Stimulated activated CD4-positive, alpha-beta T cell treated with anti-CD3 and anti-CD28 coated beads, Interleukin-2, amount 100 ng/mL, for 4 hours (primary cell): ENCODE measurements around the gene PRXL2C.
"Not testable (repeated sequence)": the region's sequence is repeated elsewhere in the genome, so short reads cannot be mapped to it uniquely, and the experiment has no call there.

Experiments used
- DNase-seq: peaks from one replicate; pipeline ENCODE4 v3.0.0-alpha.2; 2020; ENCODE audit warnings: low read depth

PRXL2C gene

DNA sequence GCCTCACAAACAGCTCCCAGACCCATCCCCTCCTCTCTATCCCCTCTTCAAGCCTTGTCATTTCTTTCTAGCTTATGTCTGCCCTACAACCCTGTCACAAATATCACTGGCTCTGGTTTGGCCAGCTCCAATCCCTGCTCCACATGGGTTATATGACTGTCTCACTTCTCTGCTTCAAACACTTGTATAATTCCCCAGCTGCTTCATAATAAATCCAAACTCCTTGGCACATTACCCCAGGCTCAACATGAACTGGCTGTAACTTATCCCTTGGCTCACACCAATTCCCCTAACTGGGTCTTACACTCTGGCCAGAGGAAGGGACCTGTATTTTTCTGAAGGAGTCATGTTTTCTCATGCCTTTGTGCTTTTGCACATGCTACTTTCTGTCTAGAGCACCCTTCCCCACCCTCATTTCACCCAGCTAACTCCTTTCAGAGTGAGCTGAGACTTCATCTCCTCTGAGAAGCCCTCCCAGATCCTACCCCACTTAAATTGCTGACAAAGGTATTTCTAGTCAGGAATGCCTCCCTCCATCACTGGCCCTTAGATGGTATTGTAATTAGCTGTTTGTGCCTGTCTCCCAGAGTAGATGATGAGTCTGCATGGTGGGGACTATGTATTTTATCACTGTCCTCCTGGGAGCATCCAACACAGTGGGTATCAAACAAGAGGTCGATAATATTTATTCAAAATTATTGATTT is 5.3 kb downstream of the PRXL2C start:
- DNase-seq: no peak

DNA sequence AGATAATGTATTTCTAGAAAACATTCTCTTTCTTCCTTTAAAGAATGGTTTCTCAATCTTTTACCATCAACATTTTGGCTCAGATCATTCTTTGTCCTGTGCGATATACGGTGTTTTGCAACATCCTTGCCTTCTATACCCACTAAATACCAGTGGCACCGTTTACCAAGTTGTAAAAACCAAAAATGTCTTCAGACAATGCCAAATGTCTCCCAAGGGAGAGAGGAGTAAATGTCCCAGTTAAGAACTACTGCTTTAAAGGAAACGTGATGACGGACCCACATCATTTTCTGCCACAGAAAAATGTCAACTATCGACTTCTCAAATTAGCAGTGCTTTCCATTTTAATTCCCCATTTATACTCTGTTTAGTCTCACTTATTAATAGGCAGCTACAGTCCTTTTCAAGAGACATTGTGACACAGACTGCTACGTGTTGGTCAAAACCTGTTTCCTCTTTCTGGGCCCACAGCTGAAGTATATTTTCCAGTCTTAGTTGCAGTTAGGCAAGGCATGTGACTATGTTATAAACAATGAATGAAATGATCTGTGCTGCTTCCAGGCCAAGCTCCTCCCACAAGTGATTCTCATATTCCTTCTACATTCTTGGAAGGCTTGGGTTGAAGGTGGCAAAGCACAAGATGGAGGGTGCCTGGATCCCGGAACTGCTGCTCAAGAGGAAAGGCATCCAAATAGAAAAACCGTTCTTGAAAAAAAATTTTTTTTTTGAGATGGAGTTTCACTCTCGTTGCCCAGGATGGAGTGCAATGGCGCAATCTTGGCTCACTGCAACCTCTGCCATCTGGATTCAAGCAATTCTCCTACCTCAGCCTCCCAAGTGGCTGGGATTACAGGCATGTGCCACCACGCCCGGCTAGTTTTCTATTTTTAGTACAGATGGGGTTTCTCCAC is 8.8 kb downstream of the PRXL2C start:
- DNase-seq: no peak

DNA sequence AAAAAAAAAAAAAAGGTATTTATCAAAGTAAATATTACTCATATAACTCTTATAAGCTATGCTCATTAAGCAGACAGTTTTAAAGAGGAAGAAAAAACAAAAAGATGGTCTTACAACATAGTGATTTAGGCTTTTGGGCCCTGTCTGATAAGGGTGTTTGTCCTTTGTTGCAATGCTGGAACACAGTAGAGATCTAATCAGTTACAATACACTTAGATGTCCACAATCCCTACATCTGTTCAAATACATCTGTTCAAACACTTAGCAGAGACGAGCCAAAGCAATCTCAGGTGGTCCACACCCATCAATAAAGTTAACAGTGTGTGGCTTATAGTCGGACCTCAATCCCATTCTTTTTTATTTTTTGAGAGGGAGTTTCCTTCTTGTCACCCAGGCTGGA is 11.0 kb downstream of the PRXL2C start:
- no peak for DNase-seq

DNA sequence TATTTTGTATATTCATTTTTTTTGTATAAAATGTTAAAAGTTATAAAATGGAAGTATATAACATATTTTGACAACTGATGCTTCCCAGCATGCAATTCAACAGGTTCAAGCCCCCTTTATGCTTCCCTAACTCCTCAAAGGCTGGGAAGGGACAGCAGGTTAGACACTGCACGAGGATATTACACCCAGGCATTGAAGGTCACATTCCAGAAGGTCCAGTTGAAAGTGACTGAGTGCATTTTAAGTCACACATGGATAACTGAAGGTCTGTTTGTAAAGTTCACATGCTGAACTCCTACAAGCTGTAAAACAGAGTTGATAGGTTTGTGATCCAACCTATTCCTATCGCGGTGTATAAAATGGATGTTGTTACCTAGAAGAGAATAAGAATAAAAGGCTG is 13.6 kb downstream of the PRXL2C start:
- DNase-seq: no peak

DNA sequence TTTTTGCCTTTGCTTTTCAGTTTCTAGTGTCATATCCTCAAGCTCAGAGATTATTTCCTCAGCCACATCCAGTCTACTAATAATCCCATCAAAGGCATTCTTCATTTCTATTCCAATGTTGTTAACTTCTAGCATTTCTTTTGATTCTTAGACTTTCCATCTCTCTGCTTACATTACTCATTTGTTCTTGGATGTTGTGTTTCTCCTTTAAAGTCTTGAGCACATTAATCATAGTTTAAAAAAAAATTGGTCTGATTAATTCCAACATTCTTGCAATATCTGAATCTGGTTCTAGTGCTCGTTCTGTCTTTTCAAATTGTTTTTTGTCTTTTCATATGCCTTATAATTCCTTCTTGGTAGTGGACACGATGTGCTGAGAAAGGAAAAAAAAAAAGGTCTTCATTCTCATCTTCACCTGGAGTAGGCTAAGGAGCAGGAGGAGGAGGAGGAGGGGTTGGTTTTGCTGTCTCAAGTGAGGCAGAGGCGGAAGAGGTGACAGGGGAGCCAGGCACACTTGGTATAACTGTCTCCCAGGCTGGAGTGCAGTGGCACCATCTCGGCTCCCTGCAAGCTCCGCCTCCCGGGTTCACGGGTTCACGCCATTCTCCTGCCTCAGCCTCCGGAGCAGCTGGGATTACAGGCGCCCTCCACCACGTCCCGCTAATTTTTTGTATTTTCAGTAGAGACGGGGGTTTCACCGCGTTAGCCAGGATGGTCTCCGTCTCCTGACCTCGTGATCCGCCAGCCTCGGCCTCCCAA is 16.3 kb downstream of the PRXL2C start:
- no peak for DNase-seq

DNA sequence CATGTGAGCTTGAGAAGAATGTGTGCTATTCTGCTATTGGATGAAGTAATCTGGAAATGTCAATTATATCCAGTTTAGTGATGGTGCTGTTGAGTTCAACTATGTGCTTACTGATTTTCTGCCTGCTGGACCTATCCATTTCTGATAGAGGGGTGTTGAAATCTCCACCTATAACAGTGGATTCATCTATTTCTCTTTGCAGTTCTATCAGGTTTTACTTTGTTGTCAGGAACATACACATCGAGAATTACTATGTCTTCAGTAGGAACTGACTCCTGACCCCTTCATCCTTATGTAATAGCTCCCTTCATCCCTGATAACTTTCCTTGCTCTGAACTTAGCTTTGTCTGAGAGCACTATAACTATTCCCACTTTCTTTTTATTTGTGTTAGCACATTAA is 18.7 kb downstream of the PRXL2C start:
- DNase-seq: no peak

DNA sequence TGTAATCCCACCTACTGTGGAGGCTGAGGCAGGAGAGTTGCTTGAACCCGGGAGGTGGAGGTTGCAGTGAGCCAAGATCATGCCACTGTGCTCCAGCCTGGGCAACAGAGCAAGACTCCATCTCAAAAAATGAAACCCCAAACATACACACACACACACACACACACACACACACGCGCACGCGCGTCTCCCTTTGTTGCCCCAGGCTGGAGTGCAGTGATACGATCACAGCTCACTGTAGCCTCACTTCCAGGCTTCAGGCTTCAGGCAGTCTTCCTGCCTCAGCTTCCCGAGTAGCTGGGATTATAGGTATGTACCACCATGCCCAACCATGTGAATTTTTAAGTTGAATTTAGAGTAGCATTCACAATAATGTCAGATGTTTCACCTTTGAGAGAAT is 21.5 kb downstream of the PRXL2C start:
- not testable (repeated sequence) for DNase-seq

DNA sequence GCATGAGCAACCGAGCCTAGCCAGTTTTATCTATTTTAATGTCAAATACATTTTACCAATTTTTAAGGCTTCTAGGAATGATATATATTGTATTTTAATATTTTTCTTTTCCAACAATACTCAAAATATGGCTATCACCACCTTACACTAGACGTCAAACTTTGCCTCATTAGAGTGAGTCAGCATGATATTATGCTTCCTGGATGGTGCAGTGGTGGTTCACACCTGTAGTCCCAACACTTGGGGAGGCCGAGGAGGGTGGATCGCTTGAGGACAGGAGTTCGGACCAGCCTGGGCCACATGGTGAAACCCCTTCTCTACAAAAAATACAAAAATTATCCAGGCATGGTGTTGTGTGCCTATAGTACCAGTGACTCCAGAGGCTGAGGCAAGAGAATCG is 28.2 kb downstream of the PRXL2C start:
- DNase-seq: no peak

DNA sequence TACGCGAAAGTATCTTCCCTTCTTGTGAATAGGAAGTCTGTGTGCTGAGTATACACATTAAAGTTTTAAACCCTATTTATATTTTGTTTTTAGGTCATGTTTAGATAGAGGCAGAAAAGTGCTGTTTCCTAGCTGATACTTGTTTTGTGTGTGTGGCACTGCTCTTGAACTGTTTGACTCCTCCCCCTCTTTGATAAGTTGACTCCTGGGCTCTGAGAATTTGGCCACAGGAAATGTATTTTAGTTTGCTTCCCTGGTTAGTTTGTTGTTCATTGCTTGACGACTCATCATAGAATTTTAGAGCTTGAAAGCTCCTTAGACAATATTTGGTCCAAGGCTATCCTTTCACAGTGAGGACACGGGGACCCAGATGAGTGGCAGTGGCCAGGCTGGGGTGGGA is 33.5 kb downstream of the PRXL2C start:
- no peak for DNase-seq

DNA sequence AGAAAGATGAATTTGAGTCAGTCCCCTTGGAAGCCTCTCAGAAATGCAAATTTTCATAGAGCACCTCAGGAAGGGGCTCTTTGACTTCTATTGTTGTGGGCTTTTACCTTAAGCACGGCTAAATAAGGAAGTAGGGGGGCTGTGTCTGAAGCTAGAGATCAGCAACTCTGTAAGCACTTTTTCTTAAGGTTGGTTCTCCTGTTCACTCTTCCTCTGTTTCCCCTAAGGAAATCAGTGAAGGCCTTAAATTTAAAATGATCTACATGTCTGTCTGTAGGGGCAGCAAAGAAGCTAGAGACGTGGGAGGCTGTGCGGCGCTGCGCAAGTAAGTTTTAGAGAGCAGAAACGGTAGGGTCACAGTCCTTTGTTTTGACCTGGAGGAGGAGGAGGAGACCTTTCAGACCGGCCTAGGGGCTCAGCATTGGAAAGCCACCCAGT is 34.3 kb downstream of the PRXL2C start:
- DNase-seq: no peak

DNA sequence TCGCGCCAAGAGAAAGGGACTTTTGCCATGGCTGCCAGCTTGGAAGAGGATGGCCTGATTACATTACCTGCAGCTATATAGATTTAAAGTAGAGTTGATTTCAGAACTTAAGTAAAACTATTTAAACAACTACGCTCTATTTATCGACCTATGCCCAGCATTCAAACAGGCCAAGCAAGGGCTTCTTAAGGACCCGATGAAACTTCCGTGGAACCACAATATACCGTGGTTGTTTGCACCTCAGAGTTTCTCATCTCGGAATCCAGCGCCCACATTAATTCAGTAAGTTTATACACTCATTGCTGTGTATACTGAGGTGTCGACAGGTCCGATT is 35.0 kb downstream of the PRXL2C start:
- DNase-seq: no peak

DNA sequence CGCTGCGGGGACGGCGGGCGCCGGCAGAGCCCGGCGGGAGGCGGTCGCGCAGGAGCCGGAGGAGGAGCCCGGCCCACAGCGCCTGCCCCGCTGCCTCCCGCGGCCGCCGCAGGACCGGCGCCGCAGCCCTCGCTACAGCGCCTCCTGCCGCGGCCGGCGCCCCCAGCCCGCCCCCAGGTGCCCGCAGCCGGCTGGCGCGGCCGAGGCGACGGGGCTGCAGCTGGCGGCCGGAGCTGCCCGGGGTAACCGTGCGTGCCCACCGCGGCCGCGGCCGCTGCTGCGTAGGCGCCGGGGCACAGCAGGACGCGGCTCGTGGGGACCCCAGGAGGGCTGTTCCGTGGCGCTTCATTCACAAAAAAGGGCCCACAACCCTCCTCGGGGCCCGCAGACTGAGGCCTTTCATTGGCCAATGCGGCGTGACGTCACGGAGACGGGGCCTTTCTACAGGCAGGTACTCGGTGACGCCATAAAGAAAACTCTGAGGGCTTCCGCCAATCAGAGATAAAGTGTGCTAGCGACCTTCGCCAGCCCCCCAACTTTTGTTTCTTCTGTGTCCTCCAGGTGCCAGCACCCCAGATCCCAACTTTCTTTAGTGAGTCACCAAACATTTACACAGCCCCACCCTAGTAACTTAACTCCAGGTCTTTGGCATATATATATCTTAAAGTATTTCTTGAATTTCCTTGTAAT is 35.5 kb downstream of the PRXL2C start, which contains the start of gene CDC14B:
Gene CDC14B, minus strand, starts transcription at position 353 of the 690 bp plus-strand sequence. CDS start 465 bp downstream, outside the sequence.
- DNase-seq: peak; percentile 76

DNA sequence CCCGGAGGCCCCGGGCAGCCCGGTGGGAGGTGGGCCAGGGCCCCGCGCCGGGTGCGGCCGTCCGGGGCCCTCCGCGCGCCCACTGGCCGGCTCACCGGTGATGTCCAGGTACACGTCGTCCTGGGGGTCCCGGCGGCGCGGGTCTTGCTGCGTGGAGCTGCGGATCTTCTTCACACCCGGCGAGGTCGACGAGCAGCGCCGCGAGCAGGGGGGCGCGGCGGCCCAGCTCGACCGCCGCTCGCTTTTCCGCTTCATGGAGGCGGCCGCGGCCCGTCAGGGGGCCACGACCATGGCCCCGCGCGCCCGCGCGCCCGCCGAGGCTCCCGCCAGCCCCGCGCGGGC is 36.0 kb downstream of the PRXL2C start:
- no peak for DNase-seq

DNA sequence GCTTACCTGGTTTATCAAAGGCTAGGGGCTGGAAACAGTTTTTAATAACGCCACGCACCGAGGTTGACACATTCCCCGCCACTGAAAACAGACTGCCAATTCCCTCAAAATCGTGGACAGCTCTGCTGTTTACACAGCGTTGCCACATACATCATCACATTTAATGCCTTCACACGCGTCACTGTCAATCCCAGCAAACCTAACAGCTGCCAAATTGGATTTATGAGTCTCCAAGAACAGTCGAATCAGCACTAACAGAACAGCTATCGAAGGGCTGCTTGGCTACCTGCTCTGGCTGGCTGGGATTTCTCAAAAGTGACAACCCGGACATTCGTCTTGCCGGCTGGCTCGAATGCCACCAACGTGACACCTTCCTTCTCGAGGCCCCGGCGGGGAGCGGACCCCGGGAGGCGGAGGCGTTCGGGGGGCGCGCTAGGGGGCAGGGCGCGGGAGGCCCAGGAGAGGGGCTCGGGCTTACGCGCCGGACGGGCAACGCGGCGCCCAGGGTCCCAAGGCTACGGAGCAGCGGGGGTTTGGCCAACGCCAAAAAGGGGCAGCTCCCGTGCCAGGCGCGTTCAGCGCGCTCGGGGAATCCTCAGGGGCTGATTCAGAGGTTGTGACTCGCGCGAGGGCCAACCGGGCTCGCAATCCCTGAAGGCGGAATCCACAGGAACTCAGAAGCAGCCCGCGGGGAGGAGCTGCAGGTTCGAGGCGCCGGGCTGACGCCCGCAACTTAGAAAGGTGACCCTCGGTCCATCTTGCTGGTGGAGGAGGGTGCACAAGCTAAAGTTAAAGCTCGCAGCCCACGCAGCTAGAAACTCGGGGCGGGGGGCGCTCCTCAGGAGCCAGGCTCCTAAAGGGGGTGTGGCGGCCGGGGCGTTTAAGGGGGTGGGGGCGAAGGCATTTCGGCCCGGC is 36.7 kb downstream of the PRXL2C start:
- DNase-seq: peak; percentile 10

DNA sequence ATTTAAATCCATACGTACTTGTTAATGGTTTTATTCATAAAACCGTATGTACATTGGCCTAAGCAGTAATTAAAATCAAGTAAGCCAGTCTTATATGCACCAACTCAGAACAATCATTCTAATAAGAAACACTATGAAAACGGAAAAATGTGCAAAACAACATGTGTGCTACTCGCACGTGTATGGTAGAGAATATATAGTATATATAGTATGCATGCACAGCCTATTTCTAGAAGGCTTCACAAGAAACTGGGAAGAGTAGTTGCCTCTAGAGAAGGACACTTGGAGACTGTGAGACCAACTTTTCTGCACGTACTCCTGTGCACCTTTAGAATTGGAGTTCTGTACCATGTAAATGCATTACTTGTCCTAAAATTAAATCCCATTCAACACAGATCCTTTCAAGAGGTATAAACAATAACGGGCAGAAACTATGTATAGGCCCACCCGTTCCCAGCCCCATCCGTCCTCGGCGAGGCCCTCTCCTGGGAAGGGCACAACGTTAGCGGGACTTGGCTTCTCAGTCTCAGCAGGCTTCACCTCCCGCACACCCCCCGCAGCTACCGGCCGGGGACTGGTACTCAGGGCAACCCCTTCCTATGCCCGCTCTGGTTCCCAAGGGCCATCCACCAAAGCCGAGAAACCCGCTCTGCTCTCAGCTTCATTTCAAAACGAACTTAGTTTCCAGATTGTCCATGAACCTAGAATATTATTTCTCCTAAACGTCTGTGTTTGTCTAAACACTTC is 37.5 kb downstream of the PRXL2C start:
- DNase-seq: no peak

DNA sequence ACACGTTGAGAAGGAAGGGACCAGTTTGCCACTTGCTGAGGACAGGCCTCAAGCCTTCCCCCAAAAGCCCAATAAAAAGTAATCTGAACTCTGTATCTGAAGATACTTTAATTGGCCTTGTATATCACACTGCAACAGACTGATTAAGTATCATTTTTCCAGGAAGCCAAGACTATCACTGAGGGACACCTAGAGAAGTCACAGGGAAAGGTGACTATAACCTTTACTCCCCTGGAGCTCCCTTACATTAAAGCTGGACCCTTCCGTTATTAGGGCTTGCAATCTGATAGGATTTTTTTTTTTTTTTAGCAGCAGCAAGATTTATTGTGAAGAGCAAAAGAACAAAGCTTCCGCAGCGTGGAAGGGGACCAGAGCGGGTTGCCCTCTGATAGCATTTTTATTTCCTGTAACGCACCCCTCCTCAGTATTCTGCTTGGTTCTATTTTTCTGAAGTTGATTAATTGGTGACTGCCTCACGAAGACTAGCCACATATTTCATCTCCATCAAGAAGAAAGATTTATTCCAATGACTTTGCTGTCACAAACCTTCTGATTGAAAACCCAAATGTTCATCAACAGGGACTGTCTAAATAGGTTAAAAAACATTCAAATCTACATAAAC is 38.2 kb downstream of the PRXL2C start:
- no peak for DNase-seq

DNA sequence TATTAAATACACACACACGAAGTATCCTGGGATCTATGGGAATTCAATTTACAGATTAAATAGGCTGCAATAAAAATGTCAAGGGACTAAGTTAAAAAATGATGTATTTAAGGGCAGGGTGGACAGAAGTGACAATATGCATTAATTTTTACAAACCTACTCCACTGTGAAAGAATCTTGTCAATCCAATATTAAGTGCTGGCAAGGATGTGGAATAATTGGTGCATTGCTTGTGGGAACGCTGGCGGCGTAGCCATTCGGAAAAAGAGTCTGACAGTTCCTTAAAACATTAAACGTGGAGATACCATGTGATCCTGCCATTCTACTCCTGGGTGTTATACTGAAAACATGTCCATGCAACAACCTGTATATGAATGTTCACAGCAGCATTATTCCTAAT is 39.7 kb downstream of the PRXL2C start:
- DNase-seq: no peak

DNA sequence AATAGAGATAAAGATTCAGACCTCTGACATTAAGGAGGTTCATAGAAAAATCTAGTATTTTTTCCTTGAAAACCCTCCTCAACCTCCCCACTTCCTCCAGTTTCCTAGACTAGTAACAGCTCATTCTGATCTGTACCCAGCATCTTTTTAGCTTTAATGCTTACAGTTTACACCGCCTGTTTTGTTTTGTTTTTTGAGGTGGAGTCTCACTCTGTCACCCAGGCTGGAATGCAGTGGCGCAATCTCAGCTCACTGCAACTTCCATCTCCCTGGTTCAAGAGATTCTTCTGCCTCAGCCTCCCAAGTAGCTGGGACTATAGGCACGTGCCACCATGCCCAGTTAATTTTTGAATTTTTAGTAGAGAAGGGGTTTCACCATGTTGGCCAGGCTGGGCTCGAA is 40.5 kb downstream of the PRXL2C start:
- DNase-seq: not testable (repeated sequence)

DNA sequence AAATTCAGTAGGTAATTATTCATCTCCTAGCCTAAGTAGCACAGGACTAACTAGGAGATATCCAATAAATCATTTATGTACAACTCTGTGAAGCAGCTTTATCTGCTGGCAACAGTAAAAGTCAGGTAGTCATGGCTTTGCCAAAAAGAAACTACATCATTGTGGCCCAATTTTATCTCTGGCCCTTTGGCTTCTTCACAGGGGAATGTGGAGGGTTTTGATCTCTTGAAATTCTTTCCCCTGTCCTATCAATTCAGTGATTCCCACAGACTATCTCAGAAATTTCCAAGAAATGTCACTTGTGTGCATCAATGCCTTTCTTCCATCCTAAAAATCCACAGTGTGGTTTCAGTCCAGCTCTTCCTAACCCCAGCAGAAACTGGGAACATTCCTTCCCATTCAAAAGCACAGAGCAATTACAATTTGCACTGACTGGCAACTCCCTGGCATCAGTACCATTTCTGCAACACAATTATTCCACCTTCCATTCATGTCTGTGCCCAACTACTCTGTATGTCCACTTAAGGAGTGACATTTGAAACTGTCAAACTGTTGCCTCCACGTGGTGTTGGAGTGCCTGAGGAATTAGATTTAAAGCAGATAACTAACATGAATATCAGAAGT is 42.0 kb downstream of the PRXL2C start:
- no peak for DNase-seq
